ENCODE results near the gene PRPSAP1.
"Not testable (repeated sequence)": the region's sequence is repeated elsewhere in the genome, so short reads cannot be mapped to it uniquely, and the experiment has no call there.

Gene PRPSAP1

GRCh38 chr17:76367642-76368041, 13.9 kb upstream of the PRPSAP1 start:
- H3K4me3 ChIP-seq (ENCODE audit: low read depth in 1 of 2, low read length in 2 of 2): no peak overlapping the region
- H3K4me1 ChIP-seq (ENCODE audit: insufficient read depth, low read length): no peaks in the 10 kb centered on the region
- no peaks in the 10 kb centered on the region for H3K27me3 ChIP-seq (ENCODE audit: control insufficient read depth in 1 of 2, insufficient read depth in 2 of 2, low read length in 2 of 2)
- no peaks in the 10 kb centered on the region for H3K36me3 ChIP-seq (ENCODE audit: insufficient read depth, low read length)
- H3K9ac ChIP-seq (ENCODE audit: low read length): no peak overlapping the region
- no peak overlapping the region for H3K27ac ChIP-seq (ENCODE audit: low read depth, low read length)
- no peaks in the 10 kb centered on the region for H3K9me3 ChIP-seq (ENCODE audit: low read length)

DNA sequence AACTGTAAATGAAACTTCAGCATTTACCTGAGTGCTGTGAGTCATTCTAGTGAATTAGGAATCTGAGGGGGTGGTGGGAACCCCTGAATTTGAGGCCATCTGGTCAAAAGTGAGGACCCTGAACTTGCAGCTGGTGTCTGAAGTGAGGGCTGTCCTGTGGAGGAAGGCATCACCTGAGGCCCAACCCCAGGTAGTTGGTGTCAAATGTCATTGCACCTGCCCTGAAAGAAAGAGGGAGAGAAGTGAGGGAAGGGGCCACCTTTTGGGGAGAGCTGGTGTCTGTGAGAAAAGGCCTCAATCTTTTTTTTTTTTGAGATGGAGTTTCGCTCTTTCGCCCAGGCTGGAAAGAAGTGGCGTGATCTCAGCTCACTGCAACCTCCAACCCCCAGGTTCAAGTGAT, 12.5 kb upstream of the PRPSAP1 start:
- H3K4me3 ChIP-seq (ENCODE audit: low read depth in 1 of 2, low read length in 2 of 2): no peak overlapping the region
- H3K36me3 ChIP-seq (ENCODE audit: insufficient read depth, low read length): no peaks in the 10 kb centered on the region
- H3K9me3 ChIP-seq (ENCODE audit: low read length): no peaks in the 10 kb centered on the region
- no peak overlapping the region for H3K27ac ChIP-seq (ENCODE audit: low read depth, low read length)
- H3K27me3 ChIP-seq (ENCODE audit: control insufficient read depth in 1 of 2, insufficient read depth in 2 of 2, low read length in 2 of 2): no peaks in the 10 kb centered on the region
- no peak overlapping the region for H3K9ac ChIP-seq (ENCODE audit: low read length)
- H3K4me1 ChIP-seq (ENCODE audit: insufficient read depth, low read length): no peaks in the 10 kb centered on the region

DNA sequence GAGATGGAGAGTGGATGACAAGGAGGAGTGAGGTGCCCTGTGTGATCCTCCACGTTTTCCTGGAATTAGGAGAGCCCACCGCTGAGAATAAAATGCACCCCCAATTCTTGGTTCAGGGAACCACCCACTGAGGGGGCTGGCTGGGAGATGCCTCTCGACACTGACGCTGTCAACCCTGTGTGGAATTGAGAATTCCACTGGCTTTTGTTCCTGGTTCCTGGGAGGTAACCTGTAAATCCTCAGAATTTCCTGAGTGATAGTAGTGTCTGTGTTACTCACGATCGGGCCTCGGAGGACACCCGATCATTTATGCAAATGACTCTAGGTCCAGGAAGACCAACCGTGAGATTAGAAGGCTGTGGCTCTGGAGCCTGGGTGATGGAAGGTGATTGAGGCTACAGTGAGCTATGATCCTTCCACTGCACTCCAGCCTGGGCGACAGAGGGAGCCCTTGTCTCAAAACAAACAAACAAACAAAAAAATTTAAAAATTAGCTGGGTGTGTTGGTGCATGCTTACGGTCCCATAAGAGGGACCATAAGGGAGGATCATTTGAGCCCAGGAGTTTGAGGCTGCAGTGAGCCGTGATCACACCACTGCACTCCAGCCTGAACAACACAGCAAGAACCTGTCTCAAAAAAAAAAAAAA, 11.7 kb upstream of the PRPSAP1 start:
- H3K27ac ChIP-seq (ENCODE audit: low read depth, low read length): no peak overlapping the region
- no peak overlapping the region for H3K9ac ChIP-seq (ENCODE audit: low read length)
- no peaks in the 10 kb centered on the region for H3K9me3 ChIP-seq (ENCODE audit: low read length)
- no peaks in the 10 kb centered on the region for H3K36me3 ChIP-seq (ENCODE audit: insufficient read depth, low read length)
- H3K27me3 ChIP-seq (ENCODE audit: control insufficient read depth in 1 of 2, insufficient read depth in 2 of 2, low read length in 2 of 2): no peaks in the 10 kb centered on the region
- no peaks in the 10 kb centered on the region for H3K4me1 ChIP-seq (ENCODE audit: insufficient read depth, low read length)
- H3K4me3 ChIP-seq (ENCODE audit: low read depth in 1 of 2, low read length in 2 of 2): no peak overlapping the region

DNA sequence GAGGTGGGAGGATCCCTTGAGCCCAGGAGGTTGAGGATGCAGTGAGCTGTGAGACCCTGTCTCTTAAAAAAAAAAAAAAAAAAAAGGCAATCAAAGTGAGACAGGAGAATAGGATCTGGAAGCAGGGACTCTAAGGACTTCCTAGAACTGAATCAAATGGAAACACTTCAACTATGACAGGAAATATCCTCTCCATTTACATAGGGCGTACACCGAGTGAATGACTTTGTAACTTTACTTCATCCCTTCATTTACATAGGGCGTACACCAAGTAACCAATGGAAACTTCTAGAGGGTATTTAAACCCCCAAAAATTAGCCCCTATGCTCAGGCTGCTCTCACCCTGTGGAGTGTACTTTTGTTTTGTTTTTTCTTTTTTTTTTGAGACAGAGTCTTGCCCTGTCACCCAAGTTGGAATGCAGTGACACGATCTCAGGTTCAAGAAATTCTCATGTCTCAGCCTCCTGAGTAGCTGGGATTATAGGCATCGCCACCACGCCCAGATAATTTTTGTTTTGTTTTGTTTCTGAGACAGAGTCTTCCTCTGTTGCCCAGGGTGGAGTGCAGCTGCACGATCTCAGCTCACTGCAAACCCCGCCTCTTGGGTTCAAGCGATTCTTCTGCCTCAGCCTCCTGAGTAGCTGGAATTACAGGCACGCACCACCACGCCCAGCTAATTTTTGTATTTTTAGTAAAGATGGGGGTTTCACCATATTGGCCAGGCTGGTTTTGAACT, 9.6 kb upstream of the PRPSAP1 start:
- no peak overlapping the region for H3K4me3 ChIP-seq (ENCODE audit: low read depth in 1 of 2, low read length in 2 of 2)
- H3K27ac ChIP-seq (ENCODE audit: low read depth, low read length): no peak overlapping the region

GRCh38 chr17:76360461-76360860, 6.7 kb upstream of the PRPSAP1 start:
- Histone ChIP-seq H3K9me3 (ENCODE audit: low read length) (no peaks in the 10 kb centered on the region), H3K27me3 (ENCODE audit: control insufficient read depth in 1 of 2, insufficient read depth in 2 of 2, low read length in 2 of 2) (no peaks in the 10 kb centered on the region), H3K36me3 (ENCODE audit: insufficient read depth, low read length) (no peaks in the 10 kb centered on the region), H3K4me1 (ENCODE audit: insufficient read depth, low read length) (no peaks in the 10 kb centered on the region), H3K4me3 (ENCODE audit: low read depth in 1 of 2, low read length in 2 of 2) (no peak overlapping the region), H3K27ac (ENCODE audit: low read depth, low read length) (no peak overlapping the region), H3K9ac (ENCODE audit: low read length) (no peak overlapping the region)

More for the DNA sequence above, 9.6 kb upstream of the PRPSAP1 start:
- Histone ChIP-seq H3K9ac (ENCODE audit: low read length) (no peak overlapping the region), H3K27me3 (ENCODE audit: control insufficient read depth in 1 of 2, insufficient read depth in 2 of 2, low read length in 2 of 2) (no peaks in the 10 kb centered on the region), H3K9me3 (ENCODE audit: low read length) (no peaks in the 10 kb centered on the region), H3K4me1 (ENCODE audit: insufficient read depth, low read length) (no peaks in the 10 kb centered on the region), H3K36me3 (ENCODE audit: insufficient read depth, low read length) (no peaks in the 10 kb centered on the region)

DNA sequence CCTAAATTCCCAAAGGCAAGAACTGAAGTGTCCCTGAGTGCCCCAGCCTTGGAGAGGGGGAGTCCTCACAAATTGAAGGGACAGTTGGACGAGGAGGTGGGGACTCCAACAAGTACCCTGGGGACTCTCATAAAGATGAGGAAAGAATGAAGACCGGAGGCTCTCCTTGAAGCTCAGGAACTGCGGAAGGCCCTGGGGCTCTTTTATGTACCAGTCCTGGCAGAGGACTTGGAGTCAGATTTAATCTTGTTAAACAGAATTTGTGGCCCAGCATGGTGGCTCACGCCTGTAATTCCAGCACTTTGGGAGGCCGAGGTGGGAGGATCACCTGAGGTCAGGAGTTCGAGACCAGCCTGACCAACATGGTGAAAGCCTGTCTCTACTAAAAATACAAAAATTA, 6.1 kb upstream of the PRPSAP1 start:
- H3K27ac ChIP-seq (ENCODE audit: low read depth, low read length); H3K27me3 ChIP-seq (ENCODE audit: control insufficient read depth in 1 of 2, insufficient read depth in 2 of 2, low read length in 2 of 2); H3K9ac ChIP-seq (ENCODE audit: low read length); H3K4me1 ChIP-seq (ENCODE audit: insufficient read depth, low read length); H3K4me3 ChIP-seq (ENCODE audit: low read depth in 1 of 2, low read length in 2 of 2); H3K9me3 ChIP-seq (ENCODE audit: low read length); H3K36me3 ChIP-seq (ENCODE audit: insufficient read depth, low read length): not testable (repeated sequence)

DNA sequence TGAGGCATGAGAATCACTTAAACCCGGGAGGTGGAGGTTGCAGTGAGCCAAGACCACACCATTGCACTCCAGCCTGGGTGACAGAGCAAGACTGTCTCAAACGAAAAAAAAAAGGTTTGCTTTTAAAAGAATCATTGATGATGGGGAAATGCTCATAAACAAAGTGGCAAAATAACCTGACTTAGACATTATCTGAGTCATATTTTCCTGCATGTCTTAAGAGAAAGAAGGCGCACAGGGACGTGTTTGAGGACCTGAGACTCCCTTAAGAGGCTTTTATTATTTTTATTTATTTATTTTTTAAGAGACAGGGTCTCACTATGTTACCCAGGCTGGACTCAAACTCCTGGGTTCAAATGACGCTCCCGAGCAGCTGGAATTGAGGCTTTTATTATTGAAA, 5.7 kb upstream of the PRPSAP1 start:
- Histone ChIP-seq H3K4me1 (ENCODE audit: insufficient read depth, low read length) (no peaks in the 10 kb centered on the region), H3K9ac (ENCODE audit: low read length) (no peak overlapping the region), H3K9me3 (ENCODE audit: low read length) (no peaks in the 10 kb centered on the region)

DNA sequence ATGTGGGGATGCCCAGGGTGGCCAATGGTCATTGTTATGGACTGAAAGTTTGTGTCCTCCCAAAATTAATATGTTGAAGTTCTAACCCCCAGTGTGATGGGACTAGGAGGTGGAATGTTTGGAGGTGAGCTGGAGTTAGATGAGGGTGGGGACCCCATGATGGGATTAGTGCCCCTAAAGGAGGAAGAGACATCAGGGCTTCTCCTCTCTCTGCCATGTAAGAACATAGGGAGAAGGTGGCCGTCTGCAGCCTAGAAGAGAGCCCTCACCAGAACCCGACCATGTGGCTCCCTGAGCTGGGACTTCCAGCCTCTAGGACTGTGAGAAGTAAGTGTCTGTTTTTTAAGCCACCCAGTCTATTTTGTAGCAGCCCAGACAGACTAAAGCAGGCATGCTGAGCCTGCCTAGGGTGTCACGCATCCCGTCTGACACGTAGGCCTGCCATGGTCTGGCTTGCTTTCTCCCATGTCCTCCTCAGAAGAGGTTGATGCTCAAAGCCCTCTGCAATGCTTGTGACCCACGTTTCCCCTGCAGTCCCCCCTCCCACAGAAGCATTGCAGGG, 4.0 kb upstream of the PRPSAP1 start:
- no peak overlapping the region for H3K9ac ChIP-seq (ENCODE audit: low read length)
- no peak overlapping the region for H3K27ac ChIP-seq (ENCODE audit: low read depth, low read length)
- H3K36me3 ChIP-seq (ENCODE audit: insufficient read depth, low read length): no peaks in the 10 kb centered on the region
- peaks cover 2% of the 10 kb centered on the region for H3K4me1 ChIP-seq (ENCODE audit: insufficient read depth, low read length)
- no peak overlapping the region for H3K4me3 ChIP-seq (ENCODE audit: low read depth in 1 of 2, low read length in 2 of 2)
- no peaks in the 10 kb centered on the region for H3K27me3 ChIP-seq (ENCODE audit: control insufficient read depth in 1 of 2, insufficient read depth in 2 of 2, low read length in 2 of 2)
- no peaks in the 10 kb centered on the region for H3K9me3 ChIP-seq (ENCODE audit: low read length)

More for the DNA sequence above, 5.7 kb upstream of the PRPSAP1 start:
- no peaks in the 10 kb centered on the region for H3K36me3 ChIP-seq (ENCODE audit: insufficient read depth, low read length)
- H3K27me3 ChIP-seq (ENCODE audit: control insufficient read depth in 1 of 2, insufficient read depth in 2 of 2, low read length in 2 of 2): no peaks in the 10 kb centered on the region
- H3K27ac ChIP-seq (ENCODE audit: low read depth, low read length): no peak overlapping the region
- H3K4me3 ChIP-seq (ENCODE audit: low read depth in 1 of 2, low read length in 2 of 2): no peak overlapping the region

DNA sequence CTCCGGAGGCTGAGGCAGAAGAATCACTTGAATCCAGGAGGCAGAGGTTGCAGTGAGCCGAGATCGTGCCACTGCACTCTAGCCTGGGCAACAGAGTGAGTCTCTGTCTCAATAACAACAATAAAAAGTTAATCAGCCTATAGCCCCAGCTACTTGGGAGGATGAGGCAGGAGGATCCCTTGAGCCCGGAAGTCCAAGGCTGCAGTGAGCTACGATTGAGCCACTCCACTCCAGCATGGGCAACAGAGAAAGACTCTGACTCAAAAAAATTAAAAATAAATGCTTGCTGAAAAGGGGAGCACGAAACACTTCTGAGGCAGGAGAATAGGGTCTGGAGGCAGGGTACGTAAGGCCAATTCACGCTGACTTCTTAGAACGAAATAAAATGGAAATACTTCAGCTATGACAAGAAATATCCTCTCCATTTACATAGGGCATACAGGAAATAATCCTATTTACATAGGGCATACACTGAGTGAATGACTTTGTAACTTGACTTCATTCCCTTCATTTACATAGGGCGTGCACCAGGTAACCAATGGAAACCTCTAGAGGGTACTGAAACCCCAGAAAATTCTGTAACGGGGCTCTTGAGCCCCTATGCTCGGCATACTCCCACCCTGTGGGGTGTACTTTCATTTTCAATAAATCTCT, 3.2 kb upstream of the PRPSAP1 start:
- H3K27ac ChIP-seq (ENCODE audit: low read depth, low read length): no peak overlapping the region
- H3K27me3 ChIP-seq (ENCODE audit: control insufficient read depth in 1 of 2, insufficient read depth in 2 of 2, low read length in 2 of 2): no peaks in the 10 kb centered on the region
- H3K36me3 ChIP-seq (ENCODE audit: insufficient read depth, low read length): no peaks in the 10 kb centered on the region
- H3K9ac ChIP-seq (ENCODE audit: low read length): no peak overlapping the region
- H3K4me1 ChIP-seq (ENCODE audit: insufficient read depth, low read length): peaks cover 4% of the 10 kb centered on the region
- H3K4me3 ChIP-seq (ENCODE audit: low read depth in 1 of 2, low read length in 2 of 2): no peak overlapping the region
- H3K9me3 ChIP-seq (ENCODE audit: low read length): no peaks in the 10 kb centered on the region

DNA sequence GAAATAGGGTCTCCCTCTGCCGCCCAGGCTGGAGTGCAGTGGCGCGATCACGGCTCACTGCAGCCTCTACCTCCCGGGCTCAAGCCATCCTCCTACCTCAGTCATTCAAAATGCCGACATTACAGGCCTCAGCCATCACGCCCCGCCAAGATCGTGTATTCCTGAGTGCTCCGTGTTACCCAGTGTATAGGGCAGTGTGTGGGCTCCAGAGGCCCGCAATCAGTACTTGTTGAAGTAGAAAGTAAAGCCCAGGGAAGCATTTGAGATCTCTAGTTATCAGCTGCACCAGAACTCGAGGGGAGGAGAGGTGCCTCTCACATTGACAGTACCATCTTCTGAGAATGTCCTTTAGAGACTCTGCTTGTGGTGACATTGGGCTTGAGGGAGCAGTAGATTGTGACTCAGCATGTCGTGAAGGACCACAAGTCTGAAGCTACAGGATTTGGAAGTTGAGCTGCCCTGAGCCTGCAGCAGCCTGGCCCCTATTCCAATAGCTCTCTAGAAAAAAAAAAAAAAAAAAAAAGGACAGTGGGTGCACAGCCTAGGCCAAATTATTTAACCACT, 1.1 kb upstream of the PRPSAP1 start:
- no peaks in the 10 kb centered on the region for H3K36me3 ChIP-seq (ENCODE audit: insufficient read depth, low read length)
- H3K4me1 ChIP-seq (ENCODE audit: insufficient read depth, low read length): peaks cover 4% of the 10 kb centered on the region
- no peaks in the 10 kb centered on the region for H3K9me3 ChIP-seq (ENCODE audit: low read length)
- H3K9ac ChIP-seq (ENCODE audit: low read length): no peak overlapping the region
- no peaks in the 10 kb centered on the region for H3K27me3 ChIP-seq (ENCODE audit: control insufficient read depth in 1 of 2, insufficient read depth in 2 of 2, low read length in 2 of 2)
- H3K27ac ChIP-seq (ENCODE audit: low read depth, low read length): no peak overlapping the region
- no peak overlapping the region for H3K4me3 ChIP-seq (ENCODE audit: low read depth in 1 of 2, low read length in 2 of 2)

- Histone ChIP-seq H3K9ac (ENCODE audit: low read length) (peak overlapping the region; percentile 21), H3K9me3 (ENCODE audit: low read length) (no peaks in the 10 kb centered on the region), H3K4me1 (ENCODE audit: insufficient read depth, low read length) (peaks cover 4% of the 10 kb centered on the region), H3K27me3 (ENCODE audit: control insufficient read depth in 1 of 2, insufficient read depth in 2 of 2, low read length in 2 of 2) (no peaks in the 10 kb centered on the region), H3K27ac (ENCODE audit: low read depth, low read length) (peak overlapping the region; percentile 79), H3K36me3 (ENCODE audit: insufficient read depth, low read length) (no peaks in the 10 kb centered on the region), H3K4me3 (ENCODE audit: low read depth in 1 of 2, low read length in 2 of 2) (peak overlapping the region; percentile 33 to 78)
Observed at GRCh38 chr17:76354317-76354729, 607 bp upstream of the PRPSAP1 start.
